NCI-H82 treated with DMSO at 0.1 percent for 48 hours (cell line): ENCODE results near the gene SCUBE1.

Source experiments
- DNase-seq: peaks from one replicate; lab custom pipeline; 2025; ENCODE audit not compliant: unreplicated experiment; lab: John Stamatoyannopoulos, UW

Gene SCUBE1

GRCh38 chr22:43343262-43343669 is at the start of gene SCUBE1:
Gene SCUBE1, minus strand, starts transcription at chr22:43343372. Its CDS starts 111 bp downstream, at chr22:43343261.
- DNase-seq = no peak

GRCh38 chr22:43392385-43392989 is 49.3 kb upstream of the SCUBE1 start:
- DNase-seq = no peak

GRCh38 chr22:43391306-43391705 is 48.1 kb upstream of the SCUBE1 start:
- no peak for DNase-seq

GRCh38 chr22:43390872-43391271 is 47.7 kb upstream of the SCUBE1 start:
- DNase-seq = no peak

- no peak for DNase-seq
Observed at GRCh38 chr22:43390166-43390565, 47.0 kb upstream of the SCUBE1 start.

- peak; percentile 28 for DNase-seq
Observed at GRCh38 chr22:43389227-43389836, 46.2 kb upstream of the SCUBE1 start.

- DNase-seq = peak; percentile 0
Observed at GRCh38 chr22:43388420-43388851, 45.3 kb upstream of the SCUBE1 start.

- DNase-seq = no peak
Observed at GRCh38 chr22:43387815-43388214, 44.6 kb upstream of the SCUBE1 start.

GRCh38 chr22:43385770-43386641 is 42.8 kb upstream of the SCUBE1 start:
- peak; percentile 29 for DNase-seq

GRCh38 chr22:43384863-43385262 is 41.7 kb upstream of the SCUBE1 start:
- no peak for DNase-seq

GRCh38 chr22:43381693-43382092 is 38.5 kb upstream of the SCUBE1 start:
- no peak for DNase-seq

- no peak for DNase-seq
Observed at GRCh38 chr22:43377896-43378704, 34.9 kb upstream of the SCUBE1 start.

- no peak for DNase-seq
Observed at GRCh38 chr22:43377548-43377895, 34.4 kb upstream of the SCUBE1 start.

GRCh38 chr22:43376765-43377547 is 33.8 kb upstream of the SCUBE1 start:
- DNase-seq = no peak

GRCh38 chr22:43375951-43376455 is 32.8 kb upstream of the SCUBE1 start:
- no peak for DNase-seq

- no peak for DNase-seq
Observed at GRCh38 chr22:43370036-43370435, 26.9 kb upstream of the SCUBE1 start.

- DNase-seq = no peak
Observed at GRCh38 chr22:43365715-43366440, 22.7 kb upstream of the SCUBE1 start.

GRCh38 chr22:43364169-43364435 is 20.9 kb upstream of the SCUBE1 start:
- no peak for DNase-seq

- no peak for DNase-seq
Observed at GRCh38 chr22:43363315-43364168, 20.4 kb upstream of the SCUBE1 start.
